Left lobe of liver (tissue), 2 donors: ENCODE measurements around the gene NUMBL. TPM values are rescaled to one million over a fixed set of nuclear protein-coding genes. Genes with fewer than 3 reads are reported as not detected.
A peak's percentile ranks its signal among the peaks of the same experiment; 100 is the strongest.
"Not testable (repeated sequence)": the region's sequence is repeated elsewhere in the genome, so short reads cannot be mapped to it uniquely, and the experiment has no call there.

Experiments used
- ATAC-seq: fragments of 200-7000 bp; cut with Tn5 transposase; one replicate; pipeline ENCODE4 v1.9.1; 2020; ENCODE audit warnings: mild to moderate bottlenecking, moderate library complexity
- DNase-seq: peaks from one replicate; pipeline ENCODE4 v3.0.0-alpha.2; 2020; ENCODE audit warnings: low spot score
- total RNA-seq: library from RNA; stranded (reverse); gene quantifications from one replicate; pipeline ENCODE4 v1.2.1, GENCODE V29; 2021
- donor health status: DM: no; HTN: no; CAD: no; lungs with moderate emphysema.
- donor health status: DM: no; HTN: yes; CAD: no.

The NUMBL gene
- total RNA-seq, 1 donor from 2014 or later: 21.7 TPM

DNA sequence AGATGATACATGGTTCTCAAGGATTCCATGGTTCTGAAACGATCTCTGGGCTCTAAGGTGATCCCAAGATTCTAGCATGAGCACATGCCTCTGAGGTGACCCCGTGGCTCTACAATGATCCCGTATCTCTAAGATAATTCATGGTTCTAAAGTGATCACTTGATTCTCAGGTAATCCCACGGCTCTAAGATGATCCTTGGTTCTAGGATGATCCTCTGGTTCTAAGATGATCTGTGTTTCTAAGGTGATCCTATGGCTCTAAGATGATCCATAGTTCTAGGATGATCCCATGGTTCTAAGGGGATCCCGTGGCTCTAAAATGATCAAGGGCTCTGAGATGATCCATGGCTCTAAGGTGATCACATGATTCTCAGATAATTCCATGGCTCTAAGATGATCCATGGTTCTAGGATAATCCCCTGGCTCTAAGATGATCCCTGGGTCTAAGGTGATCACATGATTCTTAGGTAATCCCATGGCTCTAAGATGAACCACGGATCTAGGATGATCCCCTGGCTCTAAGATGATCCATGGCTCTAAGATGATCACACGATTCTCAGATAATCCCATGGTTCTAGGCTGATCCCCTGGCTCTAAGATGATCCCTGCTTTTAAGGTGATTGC is 21.3 kb downstream of the NUMBL start:
- DNase-seq (no peak), ATAC-seq (no peak)

DNA sequence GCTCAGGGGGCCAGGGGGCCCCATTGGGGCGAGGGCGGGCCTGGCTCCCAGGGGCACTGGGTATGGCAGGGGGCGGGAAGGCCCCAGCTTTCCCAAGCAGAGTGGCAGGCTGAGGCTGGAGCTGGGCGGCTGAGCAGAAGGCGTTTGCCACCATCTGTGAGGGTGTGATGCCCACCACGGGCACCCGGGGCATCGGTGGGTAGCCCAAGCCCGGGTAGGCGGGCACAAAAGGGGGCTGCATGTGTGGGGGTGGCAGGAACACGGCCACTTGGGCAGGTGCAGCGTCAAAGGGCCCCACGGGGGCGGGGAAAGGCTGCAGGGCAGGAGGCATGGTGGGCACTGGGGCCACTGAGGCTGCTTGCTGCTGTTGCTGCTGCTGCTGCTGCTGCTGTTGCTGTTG is 22.8 kb downstream of the NUMBL start:
- ATAC-seq: no peak
- DNase-seq: no peak

DNA sequence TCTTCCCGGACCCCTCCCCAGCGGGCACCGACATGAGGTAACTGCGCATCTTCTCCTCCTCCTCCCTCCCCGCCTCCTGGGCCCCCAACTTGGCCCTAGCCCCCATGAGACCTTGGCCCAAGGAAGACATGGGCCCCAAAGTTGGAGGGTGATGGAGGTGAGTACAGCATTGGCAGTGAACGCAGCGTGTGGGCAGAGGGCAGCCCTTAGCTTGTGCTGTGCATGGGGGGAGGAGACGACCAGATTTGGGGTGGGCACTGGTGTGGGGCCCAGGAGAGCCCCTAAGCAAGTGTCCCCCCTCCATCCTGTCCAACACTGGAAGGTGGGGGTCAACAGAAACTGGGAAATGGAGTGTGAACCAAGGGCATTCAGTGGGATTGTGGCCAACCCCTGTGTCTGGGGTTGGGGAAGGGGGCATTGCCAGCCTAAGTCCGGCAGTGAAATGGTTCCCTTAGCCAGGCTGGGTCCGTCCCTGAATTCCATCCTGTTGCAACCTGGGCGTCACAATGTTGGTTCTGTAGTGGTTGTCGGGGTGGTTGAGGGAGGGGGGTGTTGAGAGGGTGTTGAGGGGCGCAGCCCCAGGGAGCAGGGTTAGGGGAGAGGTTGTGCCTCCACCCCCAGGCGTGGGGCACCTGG is 23.5 kb downstream of the NUMBL start:
- no peak for ATAC-seq
- no peak for DNase-seq

DNA sequence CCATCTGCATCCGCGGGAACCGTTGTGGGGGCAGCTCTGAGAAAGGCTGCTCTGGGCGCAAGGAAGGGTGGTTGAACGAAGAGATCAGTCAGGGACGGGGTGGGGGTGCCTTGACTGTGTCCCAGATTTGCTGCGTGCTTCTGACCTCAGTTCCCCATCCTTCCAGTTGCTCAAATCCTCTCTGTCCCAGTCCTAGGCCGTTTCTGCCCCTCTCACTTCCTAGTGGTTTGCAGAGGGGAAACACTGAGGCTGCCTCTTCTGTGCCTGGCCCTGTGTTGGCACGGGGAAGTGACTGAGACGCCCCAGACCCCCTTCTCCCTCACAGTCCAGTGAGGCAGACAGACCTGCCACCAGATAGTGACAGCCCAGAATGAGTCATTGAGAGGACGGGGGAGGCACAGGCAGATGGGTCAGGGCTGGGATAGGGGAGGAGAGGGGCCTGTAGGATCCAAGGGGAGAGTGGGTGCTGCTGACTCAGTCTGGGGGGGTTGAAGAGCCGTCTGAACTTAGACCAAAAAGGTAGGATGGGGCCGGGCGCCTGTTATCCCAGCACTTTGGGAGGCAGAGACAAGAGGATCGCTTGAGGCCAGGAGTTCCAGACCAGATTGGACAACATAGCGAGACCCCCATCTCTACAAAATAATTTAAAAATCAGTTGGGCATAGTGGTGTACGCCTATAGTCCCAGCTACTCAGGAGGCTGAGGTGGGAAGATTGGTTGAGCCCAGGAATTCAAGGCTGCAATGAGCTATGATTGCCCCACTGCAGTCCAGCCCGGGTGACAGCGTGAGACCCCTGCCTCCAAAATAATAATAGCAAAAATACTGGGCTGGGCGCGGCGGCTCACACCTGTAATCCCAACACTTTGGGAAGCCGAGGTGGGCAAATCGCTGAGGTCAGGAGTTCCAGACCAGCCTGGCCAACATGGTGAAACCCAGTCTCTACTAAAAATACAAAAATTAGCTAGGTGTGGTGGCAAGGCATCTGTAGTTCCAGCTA is 26.5 kb downstream of the NUMBL start:
- no peak for ATAC-seq
- no peak for DNase-seq

DNA sequence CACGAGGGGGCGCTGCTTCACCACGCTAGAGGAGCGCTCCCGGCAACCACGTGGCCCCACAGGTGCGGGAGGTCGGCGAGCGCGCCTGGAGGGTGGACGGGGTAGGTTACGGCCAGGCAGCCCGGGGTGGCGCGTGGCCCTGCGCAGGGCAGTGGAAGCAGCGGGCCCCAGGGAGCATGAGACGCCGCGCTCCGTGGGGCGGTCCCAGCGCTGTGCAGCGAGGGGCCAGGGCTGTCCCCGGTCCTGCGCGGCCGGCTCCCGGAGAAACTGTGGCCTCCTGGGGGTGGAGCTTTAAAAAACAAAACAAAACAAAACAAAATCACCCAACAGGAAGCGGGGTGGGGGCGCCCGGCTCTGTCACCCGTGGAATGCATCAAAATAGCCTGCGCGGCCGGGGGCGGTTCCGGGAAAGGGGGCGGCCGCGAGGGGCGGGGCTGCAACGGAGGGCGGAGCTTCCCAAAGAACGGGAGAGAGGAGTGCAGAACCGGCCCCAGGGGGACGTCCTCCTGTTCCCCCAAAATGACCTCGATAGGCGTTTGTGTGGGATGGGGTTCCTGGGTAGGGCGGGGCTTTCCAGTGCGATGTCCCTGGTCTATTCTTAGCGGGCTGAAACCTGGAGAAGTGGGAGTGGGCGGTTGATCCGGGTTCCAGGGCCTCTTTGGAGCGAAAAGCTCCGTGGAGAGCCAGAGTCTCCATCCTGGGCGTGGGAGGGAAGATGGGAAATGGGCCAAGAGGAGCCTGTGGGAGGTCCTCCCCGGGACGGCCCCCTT is 27.3 kb downstream of the NUMBL start:
- ATAC-seq (peak; percentile 95), DNase-seq (peak; percentile 89)

DNA sequence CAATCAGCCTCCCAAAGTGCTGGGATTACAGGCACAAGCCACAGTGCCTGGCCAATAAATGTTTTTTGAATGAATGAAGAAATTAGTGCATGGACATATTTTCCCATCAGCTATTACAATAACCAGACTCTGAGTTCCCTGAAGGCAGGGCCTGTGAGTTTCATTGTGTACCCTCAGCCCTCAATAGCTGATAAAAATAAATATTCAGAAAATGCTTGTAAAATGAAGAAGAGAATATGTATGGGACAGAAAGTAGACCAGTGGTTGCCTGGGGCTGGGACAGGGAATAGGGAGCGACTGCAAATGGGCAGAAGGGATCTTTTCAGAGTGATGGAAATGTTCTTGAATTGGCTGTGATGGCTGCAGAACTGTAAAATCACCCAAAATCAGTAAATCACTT is 28.8 kb downstream of the NUMBL start:
- DNase-seq: no peak
- no peak for ATAC-seq

DNA sequence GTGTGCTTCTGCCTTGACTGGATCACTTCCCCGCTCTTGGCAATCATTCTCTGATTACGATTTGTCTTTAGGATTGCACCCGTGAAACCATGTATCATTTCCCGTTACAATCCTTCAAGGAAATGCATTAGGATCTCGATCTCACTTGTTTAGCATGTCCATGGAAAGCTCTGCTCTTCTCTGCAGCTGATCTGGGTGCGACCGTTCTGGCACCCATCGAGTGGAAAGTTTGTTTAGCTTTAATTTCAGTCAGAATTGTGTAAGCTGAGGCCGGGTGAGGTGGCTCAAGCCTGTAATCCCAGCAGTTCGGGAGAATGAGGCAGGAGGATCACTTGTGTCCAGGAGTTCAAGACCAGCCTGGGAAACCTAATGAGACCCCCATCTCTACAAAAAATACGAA is 30.9 kb downstream of the NUMBL start:
- no peak for ATAC-seq
- DNase-seq: no peak

DNA sequence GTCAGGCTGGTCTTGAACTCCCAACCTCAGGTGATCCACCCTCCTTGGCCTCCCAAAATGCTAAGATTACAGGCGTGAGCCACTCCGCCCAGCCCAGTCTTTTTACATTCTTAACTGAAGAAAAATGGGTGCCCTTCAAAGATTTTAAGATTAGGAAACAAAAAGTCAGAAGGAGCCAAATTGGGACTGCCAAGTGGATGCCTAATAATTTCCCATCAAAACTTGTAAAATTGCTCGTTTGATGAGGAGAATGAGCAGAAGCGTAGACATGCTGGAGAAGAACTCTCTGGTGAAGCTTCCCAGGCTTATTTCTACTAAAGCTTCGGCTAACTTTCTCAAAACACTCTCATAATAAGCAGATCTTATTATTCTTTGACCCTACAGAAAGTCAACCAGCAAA is 31.3 kb downstream of the NUMBL start:
- no peak for DNase-seq
- ATAC-seq: no peak

DNA sequence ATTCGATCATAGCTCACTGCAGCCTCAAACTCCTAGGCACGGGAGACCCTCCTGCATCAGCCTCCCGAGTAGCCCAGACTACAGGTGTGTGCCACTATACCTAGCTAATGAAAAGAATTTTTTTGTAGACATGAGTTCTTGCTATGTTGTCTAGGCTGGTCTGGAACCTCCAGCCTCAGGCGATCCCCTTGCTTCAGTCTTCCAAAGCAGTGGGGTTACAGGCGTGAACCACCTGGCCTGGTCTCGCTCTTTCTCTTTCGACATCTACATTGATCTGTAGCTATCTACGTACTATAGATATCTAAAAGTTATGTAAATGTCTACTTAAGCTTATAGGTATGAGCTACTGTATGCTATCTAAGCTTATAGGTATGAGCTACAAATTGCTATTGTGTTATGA is 32.4 kb downstream of the NUMBL start:
- DNase-seq (no peak), ATAC-seq (no peak)

DNA sequence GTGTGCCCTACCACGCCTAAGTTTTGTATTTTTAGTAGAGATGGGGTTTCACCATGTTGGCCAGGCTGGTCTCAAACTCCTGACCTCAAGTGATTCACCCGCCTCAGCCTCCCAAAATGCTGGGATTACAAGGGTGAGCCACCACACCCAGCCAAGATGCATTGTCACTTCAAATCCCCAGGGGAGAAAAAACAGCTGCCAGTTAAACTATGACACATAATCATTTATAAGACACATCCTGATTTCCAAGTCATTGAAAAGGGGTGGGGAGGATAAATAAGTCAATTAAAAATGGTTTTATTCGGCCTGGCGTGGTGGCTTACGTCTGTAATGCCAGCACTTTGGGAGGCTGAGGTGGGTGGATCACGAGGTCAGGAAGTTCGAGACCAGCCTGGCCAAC is 34.8 kb downstream of the NUMBL start:
- ATAC-seq, DNase-seq: not testable (repeated sequence)

DNA sequence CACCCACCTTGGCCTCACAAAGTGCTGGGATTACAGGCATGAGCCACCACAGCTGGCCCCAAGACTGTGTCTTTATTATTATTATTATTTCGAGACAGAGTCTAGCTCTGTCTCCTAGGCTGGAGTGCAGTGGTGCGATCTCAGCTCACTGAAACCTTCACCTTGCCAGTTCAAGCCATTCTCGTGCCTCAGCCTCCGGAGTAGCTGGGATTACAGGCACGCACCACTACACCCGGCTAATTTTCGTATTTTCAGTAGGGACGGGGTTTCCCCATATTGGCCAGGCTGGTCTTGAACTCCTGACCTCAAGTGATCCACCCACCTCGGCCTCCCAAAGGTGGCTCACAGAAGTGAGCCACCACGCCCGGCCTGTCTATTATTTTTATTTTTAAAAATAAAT is 38.1 kb downstream of the NUMBL start:
- not testable (repeated sequence) for DNase-seq, ATAC-seq

DNA sequence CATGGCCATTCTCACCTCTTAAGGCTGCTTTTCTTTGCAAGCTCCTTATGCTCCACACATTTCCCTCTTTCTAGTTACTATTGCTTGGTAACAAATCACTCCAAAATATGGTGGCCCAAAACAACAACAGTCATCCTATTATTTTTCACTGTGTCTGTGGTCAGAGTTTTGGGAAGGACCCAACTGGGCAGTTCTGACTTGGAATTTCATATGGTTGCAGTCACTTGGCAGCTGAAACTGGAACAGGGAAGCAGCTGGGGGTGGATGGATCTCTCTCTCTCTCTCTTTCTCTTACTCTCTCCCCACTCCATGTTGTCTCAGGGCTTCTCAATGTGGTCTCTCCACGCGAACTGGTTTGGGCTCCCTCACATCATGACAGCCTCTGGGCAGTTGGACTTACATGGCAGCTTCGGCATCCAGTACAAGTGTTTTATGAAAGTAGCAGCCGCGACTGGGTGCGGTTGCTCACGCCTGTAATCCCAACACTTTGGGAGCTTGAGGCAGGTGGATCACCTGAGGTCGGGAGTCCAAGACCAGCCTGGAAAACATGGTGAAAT is 39.6 kb downstream of the NUMBL start:
- no peak for ATAC-seq
- DNase-seq: no peak

DNA sequence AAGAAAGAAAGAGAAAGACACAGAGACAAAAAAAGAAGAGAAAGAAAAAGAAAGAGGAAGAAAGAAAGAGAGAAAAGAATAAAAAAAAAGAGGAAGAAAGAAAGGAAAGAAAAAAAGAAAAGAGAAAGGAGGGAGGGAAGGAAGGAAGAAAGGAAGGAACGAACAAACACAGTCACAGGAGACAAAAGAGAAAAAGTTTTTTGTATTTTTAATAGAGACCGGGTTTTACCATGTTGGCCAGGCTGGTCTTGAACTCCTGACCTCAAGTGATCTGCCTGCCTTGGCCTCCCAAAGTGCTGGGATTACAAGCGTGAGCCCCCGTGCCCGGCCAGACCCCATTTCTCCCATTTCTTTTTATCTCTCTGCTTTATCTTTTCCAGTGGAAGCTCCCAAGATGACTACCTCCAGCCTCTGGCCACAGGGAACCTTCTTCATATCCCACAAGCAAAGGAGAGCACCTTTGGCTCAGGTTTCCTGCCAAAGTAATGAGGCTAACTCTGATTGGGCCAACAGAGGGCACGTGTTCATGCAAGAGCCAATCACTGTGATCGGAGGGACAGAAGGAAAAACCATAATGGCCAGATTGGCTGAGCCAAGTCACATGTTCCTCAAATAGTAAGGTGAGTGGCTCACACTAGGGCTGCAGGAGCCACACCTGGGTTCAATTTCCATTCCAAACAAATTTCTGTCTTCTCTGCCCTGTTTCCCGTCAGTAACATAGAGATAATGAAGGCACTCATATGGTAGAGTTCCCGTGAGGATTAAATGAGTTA is 40.4 kb downstream of the NUMBL start:
- not testable (repeated sequence) for ATAC-seq, DNase-seq

DNA sequence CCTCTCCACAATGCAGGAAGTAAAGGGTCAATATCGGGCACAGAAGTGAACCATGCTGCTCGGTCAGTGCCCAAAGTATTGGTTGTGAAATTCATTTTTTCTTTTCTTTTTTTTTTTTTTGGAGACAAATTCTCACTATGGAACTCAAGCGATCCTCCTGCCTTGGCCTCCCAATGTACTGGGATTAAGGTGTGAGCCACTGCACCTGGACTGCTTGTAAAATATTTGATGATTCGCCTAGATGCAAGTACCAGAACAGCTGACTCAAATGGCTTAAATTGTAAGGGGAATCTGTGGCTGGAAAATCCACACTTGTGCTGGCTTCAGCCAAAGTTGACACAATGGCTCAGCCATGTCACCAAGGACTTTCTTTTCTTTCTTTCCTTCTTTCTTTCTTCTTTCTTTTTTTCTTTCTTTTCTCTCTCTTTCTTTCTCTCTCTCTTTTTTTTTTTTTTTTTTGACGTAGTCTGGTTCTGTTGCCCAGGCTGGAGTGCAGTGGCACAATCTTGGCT is 43.7 kb downstream of the NUMBL start:
- ATAC-seq (no peak), DNase-seq (no peak)

DNA sequence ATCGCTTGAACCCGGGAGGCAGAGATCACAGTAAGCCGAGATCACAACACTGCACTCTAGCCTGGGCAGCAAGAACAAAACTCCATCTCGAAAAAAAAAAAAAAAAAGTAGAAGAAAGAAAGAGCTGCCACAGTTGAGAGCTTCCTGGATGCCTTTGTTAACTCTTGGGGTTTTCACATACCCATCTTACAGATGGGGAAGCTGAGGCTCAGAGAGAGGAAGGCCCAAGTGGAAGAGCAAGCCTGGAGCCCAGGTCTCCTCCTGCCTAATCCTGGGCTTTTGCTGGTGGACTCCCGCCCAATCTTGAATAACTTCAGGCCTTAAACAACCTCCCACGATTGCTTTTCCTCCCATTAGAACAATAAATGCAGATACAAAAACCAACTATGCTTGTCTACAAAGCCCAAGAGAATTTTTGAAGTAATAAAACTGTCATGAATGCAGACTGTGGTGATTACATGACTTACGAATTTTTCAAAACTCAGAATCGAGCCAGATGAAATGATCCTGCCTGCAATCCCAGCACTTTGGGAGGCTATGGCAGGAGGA is 47.6 kb downstream of the NUMBL start:
- DNase-seq: no peak
- no peak for ATAC-seq

DNA sequence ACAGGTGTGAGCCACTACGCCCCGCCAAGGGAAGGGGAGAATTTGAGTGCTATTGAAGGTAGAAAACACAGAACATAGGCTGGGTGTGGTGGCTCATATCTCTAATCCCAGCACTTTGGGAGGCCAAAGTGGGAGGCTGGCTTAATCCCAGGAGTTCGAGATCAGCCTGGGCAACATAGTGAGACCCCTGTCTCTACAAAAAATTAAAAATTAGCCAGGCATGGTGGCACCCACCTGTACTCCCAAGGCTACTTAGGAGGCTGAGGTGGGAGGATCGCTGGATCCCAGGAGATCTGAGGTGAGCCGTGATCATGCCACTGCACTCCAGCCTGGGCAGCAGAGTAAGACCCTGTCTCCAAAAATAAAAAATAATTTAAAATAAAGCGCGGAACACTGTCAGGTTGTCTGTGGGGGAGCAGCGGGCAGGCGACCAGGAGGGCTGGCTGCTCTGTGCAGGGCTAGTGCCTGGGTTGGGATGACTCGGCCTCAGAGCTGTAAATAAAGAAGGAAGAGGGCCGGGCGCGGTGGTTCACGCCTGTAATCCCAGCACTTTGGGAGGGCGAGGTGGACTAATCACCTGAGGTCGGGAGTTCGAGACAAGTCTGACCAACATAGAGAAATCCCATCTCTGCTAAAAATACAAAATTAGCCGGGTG is 48.3 kb downstream of the NUMBL start:
- DNase-seq: no peak
- ATAC-seq: no peak

DNA sequence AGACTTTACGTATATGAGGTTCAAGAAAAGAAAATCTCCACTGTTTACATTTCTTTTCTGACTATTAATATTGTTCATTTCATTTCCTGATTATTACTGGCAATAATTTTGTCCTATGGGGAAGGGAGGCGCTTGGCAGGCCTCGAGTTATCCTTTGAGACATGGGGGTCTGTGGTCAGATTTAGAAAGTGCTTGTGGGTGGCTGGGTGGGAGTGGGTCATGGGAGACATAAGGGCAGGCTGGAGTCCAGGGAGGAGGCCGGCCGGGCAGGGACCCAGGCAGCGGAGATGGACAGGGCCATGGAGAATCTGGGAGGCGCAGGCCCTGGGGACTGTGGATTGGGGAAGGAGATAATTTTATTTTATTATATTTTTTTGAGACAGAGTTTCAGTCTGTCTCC is 49.2 kb downstream of the NUMBL start:
- DNase-seq: no peak
- ATAC-seq: no peak

DNA sequence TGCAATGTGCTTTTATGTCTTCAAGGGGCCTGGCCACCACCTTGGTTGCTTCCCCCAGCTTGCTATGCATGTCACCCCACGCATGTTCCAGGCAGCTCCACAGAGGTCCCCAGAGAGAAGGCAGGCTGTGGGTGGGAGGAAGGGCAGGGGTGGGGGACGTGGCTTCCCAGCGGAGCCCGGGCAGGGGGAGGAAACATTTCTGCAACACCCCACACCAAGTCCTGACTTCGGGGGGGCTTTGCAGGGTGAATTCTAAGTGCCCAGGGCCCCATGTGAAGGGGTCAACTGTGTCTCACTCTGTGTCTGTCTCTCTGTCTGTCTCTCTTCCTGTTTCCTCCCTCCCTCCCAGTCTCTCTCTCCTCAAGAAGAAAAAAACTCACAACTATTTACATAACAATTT is 49.7 kb downstream of the NUMBL start:
- DNase-seq (no peak), ATAC-seq (no peak)

DNA sequence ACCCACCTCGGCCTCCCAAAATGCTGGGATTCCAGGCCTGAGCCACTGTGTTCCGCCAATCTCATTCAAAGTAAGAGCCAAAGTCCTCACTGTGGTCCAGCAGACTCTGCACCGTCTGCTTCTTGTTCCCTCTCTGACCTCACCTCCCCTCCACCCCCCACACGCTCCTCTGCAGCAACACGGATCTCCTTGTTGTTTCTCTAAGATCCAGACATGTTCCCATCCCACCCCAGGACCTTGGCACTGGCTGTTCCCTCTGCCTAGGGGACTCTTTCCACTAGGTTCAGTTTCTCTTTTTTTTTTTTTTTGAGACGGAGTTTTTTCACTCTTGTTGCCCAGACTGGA is 50.8 kb downstream of the NUMBL start:
- no peak for ATAC-seq
- no peak for DNase-seq
